LNCaP clone FGC (cell line): ENCODE data around the gene SMIM10L2A.
"Not testable (repeated sequence)": the region's sequence is repeated elsewhere in the genome, so short reads cannot be mapped to it uniquely, and the experiment has no call there.

ENCODE experiments used
- DNase-seq: peaks from one replicate; pipeline ENCODE4 v3.0.0-alpha.2; 2011; ENCODE audit warnings: low read depth
- H3K4me3 ChIP-seq: 2 replicates; pipeline ENCODE4 v1.5.1; 2011; ENCODE audit warnings: mild to moderate bottlenecking, low read depth, low read length, control low read depth
- TF ChIP-seq, protein P1 (sequence below): IDR thresholded peaks from 2 replicates; pipeline ENCODE4 v1.5.1; 2012; ENCODE audit warnings: mild to moderate bottlenecking; ENCODE audit not compliant: control insufficient read depth, insufficient read depth; ENCODE audit errors: extremely low read depth

The SMIM10L2A gene

DNA sequence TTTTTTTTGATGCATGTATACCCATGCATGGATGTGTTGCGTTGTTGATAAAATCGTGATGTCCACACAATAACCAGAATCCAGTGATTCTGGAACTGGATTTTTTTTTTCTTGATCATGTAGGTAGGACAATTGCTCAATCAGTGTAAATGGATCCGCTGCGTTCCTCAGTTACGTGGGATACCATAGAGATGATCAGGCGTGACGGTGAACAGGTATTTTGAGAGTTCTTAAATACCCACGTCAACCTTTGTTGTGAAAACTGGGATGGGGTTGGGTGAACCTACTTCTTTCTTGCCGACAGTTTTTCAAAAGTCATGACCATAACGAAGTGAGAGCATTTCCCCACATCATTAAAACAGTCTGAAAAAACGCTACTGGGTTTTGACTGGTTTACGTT lies 913 bp upstream of the SMIM10L2A start:
- no peak overlapping the region for H3K4me3 ChIP-seq

DNA sequence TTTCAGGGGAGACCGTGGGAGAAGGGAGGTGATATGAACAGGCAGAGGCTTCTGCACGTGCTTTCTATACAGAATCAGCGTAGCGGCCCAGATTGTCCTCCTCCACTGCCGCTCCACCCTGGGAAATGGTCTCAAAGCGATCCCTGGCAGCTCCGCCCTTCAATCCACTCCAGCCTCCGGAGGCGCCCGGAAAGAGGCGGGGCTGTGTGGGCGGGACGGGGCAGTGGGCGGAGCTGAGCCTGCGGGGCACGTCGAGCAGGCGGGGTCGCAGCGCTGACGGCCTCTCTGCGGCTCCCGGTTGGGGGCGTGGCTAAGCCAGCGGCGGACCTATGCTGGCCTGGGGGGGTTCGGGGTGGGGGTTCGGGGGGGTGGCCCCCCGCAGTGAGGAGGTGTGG lies 210 bp upstream of the SMIM10L2A start:
- 0 out of 2 replicates have a peak overlapping the region, but pooled peaks have one; percentile 18 for H3K4me3 ChIP-seq
- peak; percentile 26 for DNase-seq
- TF ChIP-seq, protein P1, sequence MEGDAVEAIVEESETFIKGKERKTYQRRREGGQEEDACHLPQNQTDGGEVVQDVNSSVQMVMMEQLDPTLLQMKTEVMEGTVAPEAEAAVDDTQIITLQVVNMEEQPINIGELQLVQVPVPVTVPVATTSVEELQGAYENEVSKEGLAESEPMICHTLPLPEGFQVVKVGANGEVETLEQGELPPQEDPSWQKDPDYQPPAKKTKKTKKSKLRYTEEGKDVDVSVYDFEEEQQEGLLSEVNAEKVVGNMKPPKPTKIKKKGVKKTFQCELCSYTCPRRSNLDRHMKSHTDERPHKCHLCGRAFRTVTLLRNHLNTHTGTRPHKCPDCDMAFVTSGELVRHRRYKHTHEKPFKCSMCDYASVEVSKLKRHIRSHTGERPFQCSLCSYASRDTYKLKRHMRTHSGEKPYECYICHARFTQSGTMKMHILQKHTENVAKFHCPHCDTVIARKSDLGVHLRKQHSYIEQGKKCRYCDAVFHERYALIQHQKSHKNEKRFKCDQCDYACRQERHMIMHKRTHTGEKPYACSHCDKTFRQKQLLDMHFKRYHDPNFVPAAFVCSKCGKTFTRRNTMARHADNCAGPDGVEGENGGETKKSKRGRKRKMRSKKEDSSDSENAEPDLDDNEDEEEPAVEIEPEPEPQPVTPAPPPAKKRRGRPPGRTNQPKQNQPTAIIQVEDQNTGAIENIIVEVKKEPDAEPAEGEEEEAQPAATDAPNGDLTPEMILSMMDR, result no peak

More for the DNA sequence above, 913 bp upstream of the SMIM10L2A start:
- TF ChIP-seq, protein P1, result no peak
- no peak for DNase-seq

DNA sequence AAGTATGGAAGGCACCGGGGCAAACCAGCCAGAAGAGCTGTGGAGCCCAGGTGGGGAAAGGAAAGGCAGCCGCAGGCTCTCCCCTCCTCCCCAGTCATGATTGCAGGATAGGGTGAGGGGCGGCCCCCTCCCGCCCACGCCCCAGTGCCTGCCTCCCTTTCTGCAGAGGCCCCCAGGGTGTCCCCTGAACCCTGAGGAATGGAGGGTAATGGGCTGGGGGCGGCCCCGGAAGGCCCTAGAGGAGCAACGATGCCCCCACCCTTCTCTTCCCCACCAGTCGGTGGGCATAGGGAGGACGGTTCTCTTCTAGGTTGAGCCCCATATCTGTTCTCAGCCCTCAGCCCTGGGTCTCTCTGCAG lies 1.0 kb downstream of the SMIM10L2A start:
- DNase-seq, result not testable (repeated sequence)
- H3K4me3 ChIP-seq, result 0 out of 2 replicates have a peak overlapping the region, but pooled peaks have one; percentile 29

DNA sequence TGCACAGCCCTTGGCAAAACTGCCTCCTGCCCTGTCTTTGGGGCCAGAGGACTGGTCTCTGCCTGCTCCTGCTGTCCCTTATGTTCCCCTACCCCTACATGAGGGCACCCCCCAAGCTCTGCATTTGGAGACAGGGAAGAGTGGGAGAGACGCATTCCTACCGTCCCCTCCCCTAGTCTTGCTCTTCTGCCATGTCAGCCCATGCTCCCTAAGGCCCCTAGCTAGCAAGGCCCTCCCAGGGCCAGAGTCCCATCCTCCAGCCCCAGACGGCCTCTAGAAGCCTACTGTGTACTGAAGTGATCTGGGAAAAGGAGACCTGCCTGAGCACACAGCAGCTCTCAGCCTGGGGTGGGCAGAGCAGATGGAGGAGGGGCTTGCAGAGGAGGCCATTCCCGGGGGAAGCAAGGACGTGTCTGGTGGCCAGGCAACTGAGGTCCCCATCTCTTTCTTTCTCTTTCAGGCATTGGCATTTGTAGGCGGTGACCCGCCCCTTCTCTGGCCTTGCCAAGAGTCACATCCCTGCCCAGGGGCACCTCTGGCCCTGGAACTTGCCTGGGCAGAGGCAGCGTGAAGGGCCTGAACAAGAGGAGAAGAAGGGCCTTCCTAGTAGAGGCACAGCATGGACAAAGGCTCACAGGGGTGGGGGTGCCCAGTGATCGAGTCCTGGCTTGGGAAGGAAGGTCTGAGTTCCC lies 1.6 kb downstream of the SMIM10L2A start:
- DNase-seq, H3K4me3 ChIP-seq: not testable (repeated sequence)

DNA sequence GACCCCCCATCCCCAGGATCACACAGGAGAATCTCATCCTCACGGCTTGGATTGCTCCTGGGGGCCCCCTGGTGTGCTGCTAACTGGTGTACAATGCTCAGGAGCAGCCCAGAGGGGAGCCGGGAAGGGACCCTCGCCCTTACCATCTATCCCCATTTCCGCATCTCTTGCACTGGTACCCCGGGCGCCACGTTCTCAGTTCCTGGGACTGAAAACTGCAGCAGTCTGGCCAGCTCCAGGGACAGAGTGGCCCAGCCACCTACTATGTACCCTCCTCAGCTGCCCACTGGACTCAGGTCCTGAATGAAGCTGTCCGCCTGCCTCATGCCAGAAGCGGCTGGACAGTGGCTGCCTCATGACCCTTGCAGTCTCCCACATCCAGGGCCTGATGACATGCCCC lies 2.7 kb downstream of the SMIM10L2A start:
- no peak for DNase-seq
- TF ChIP-seq, protein P1, result no peak
- H3K4me3 ChIP-seq, result no peak overlapping the region

DNA sequence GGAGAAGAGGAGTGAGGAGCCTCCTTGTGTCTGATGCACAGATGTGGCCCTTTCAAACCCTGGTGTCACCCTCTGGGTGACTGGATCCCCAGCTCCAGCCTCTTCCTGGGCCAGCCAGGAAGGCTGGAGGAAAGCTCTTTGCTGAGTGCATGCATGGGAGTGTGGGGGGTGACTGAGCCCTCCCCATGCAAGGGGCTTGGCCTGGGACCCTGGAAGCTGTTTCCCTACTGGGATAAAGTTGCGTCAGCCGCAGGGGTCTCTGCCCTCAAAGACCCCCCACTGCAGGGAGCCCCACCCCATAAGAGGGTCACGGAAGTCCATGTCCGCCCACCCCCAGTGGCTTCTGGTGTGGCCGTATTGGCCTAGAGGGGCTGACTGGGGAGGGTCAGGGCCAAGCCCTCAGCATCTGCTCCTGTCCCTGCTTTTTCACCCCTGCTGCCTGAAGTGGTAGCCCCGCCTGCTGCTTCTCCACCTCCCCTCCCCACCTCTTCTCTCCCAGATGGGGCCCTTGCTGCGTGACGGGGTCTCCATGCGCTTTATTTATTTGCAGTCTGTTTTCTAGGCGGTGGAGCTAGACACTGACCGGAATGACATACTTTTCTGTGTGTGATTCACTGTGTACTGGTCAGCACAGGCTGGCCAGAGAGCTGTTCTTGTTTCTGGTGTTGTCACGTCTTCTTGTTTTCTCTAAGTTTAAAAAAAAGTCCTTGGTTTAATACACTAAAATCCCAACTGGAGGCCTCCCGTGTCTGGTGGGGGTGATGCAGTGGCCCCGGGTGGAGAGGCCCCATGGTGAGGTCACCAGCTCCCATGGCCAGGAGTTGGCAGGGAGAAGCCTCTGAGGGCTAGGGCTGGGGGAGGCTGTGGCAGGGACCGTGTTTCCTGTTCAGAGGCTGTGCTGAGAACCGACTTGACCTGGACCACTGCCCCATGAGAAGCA lies 3.6 kb downstream of the SMIM10L2A start:
- no peak for DNase-seq
- H3K4me3 ChIP-seq, result no peak overlapping the region
- TF ChIP-seq, protein P1, result no peak

DNA sequence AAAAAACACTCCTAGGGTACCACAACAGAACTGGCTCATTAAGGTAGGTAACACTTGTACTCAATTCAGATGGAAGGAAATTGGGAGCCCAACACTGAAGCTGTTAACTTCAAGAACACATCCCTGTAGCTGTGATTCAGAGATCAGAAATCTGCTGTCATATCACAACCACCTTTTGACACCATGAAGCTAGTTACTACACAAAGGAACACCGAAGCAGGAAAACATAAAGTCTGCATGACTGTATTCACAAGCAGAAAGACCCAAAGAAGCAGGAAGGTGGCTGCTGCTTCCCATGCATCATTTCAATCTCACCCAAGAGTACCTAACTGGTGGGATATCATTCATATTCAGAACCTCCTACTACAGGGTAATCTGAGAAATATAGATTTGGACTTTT lies 7.7 kb downstream of the SMIM10L2A start:
- TF ChIP-seq, protein P1, result no peak
- H3K4me3 ChIP-seq, result no peak overlapping the region
- DNase-seq, result no peak
